HepG2 (cell line): Measurements from ENCODE around the gene RHOG. TPM values are rescaled to one million over a fixed set of nuclear protein-coding genes. Genes with fewer than 3 reads are reported as not detected.

Experiments used
- ARNTL ChIP-seq: sonication (generic); formaldehyde crosslinking; IDR thresholded peaks from 2 replicates; pipeline ENCODE4 v1.4.0; 2020; ENCODE audit warnings: mild to moderate bottlenecking, missing genetic modification reagents
- FOSL1 ChIP-seq: sonication (generic); formaldehyde crosslinking; IDR thresholded peaks from 2 replicates; pipeline ENCODE4 v1.9.0; 2021; ENCODE audit warnings: missing genetic modification reagents, borderline replicate concordance
- FOXA3 ChIP-seq: IDR thresholded peaks from 2 replicates; pipeline ENCODE4 v1.6.1; 2016; ENCODE audit warnings: missing genetic modification reagents, missing compliant biosample characterization
- FOXK1 ChIP-seq: sonication (generic); formaldehyde crosslinking; IDR thresholded peaks from 2 replicates; pipeline ENCODE4 v1.4.0; 2020; ENCODE audit warnings: low read depth, missing genetic modification reagents, borderline replicate concordance
- GLI4 ChIP-seq: sonication (generic); formaldehyde crosslinking; IDR thresholded peaks from 2 replicates; pipeline ENCODE4 v1.5.1; 2020; ENCODE audit warnings: missing genetic modification reagents, mild to moderate bottlenecking, moderate library complexity, borderline replicate concordance
- HNF4G ChIP-seq, 2 experiments: sonication (generic) in 1 of 2; formaldehyde crosslinking in 1 of 2; IDR thresholded peaks; 2 replicates each; pipeline versions ENCODE4 v1.4.0 to v1.6.1; 2011 to 2020; ENCODE audit warnings: borderline replicate concordance in 2 of 2, low read depth in 2 of 2, mild to moderate bottlenecking in 2 of 2, low read length in 1 of 2, missing genetic modification reagents in 1 of 2, moderate library complexity in 1 of 2
- MIER3 ChIP-seq: IDR thresholded peaks from 2 replicates; pipeline ENCODE4 v1.6.1; 2016; ENCODE audit warnings: missing compliant biosample characterization, borderline replicate concordance
- NR1H2 ChIP-seq: sonication (generic); formaldehyde crosslinking; IDR thresholded peaks from 2 replicates; pipeline ENCODE4 v1.8.1; 2022; ENCODE audit warnings: low read depth, missing genetic modification reagents, borderline replicate concordance
- SALL1 ChIP-seq: sonication (generic); formaldehyde crosslinking; IDR thresholded peaks from 2 replicates; pipeline ENCODE4 v1.8.0; 2022; ENCODE audit warnings: mild to moderate bottlenecking, missing genetic modification reagents
- SKI ChIP-seq: fragments of 450-650 bp; IDR thresholded peaks from one replicate; pipeline ENCODE4 v1.6.1; 2018; ENCODE audit warnings: mild to moderate bottlenecking; ENCODE audit not compliant: partially characterized antibody
- SMAD3 ChIP-seq: sonication (generic); formaldehyde crosslinking; IDR thresholded peaks from 2 replicates; pipeline ENCODE4 v1.4.0; 2020; ENCODE audit warnings: missing genetic modification reagents
- SMC3 ChIP-seq: IDR thresholded peaks from 2 replicates; pipeline ENCODE4 v1.6.1; 2011; ENCODE audit warnings: low read length, improper control_type of control experiment
- ZBTB20 ChIP-seq: sonication (generic); formaldehyde crosslinking; IDR thresholded peaks from 2 replicates; pipeline ENCODE4 v1.8.1; 2023; ENCODE audit warnings: missing genetic modification reagents, low read depth, mild to moderate bottlenecking, borderline replicate concordance
- ZFP1 ChIP-seq: IDR thresholded peaks from 2 replicates; pipeline ENCODE4 v1.6.1; 2016
- ZNF224 ChIP-seq: sonication (generic); formaldehyde crosslinking; IDR thresholded peaks from 2 replicates; pipeline ENCODE4 v1.5.0; 2020; ENCODE audit warnings: mild to moderate bottlenecking, missing genetic modification reagents
- ZNF232 ChIP-seq: sonication (generic); formaldehyde crosslinking; IDR thresholded peaks from 2 replicates; pipeline ENCODE4 v1.4.0; 2020; ENCODE audit warnings: missing genetic modification reagents, borderline replicate concordance
- ZNF350 ChIP-seq: sonication (generic); formaldehyde crosslinking; IDR thresholded peaks from 2 replicates; pipeline ENCODE4 v1.4.0; 2020; ENCODE audit warnings: mild to moderate bottlenecking, low read depth, missing genetic modification reagents, borderline replicate concordance
- ZNF546 ChIP-seq: sonication (generic); formaldehyde crosslinking; conservative IDR thresholded peaks from 2 replicates; pipeline ENCODE4 v1.8.1; 2023; ENCODE audit warnings: mild to moderate bottlenecking, missing genetic modification reagents
- ZNF746 ChIP-seq: sonication (generic); formaldehyde crosslinking; IDR thresholded peaks from 2 replicates; pipeline ENCODE4 v1.8.0; 2022; ENCODE audit warnings: mild to moderate bottlenecking, missing genetic modification reagents
- ZNF773 ChIP-seq: sonication (generic); formaldehyde crosslinking; IDR thresholded peaks from 2 replicates; pipeline ENCODE4 v1.4.0; 2020; ENCODE audit warnings: missing genetic modification reagents, borderline replicate concordance
- polyA plus RNA-seq, 8 experiments: library from polyadenylated mRNA; depleted of rRNA in 3 of 8; stranded (reverse) in 7 of 8; unstranded in 1 of 8; fragments of >200 nt; fragmentation: Illumina TruSeq in 4 of 8; extraction: Trizol in 4 of 8; gene quantifications; 2 replicates each; pipeline versions ENCODE4 v1.2.1 to v1.2.3, GENCODE V29; 2011 to 2016; ENCODE audit warnings: low read depth in 4 of 8, missing spikeins in 1 of 8, mixed read lengths in 1 of 8; ENCODE audit not compliant: insufficient read depth in 1 of 8
- total RNA-seq, 5 experiments: library from RNA; depleted of rRNA; stranded (reverse); fragments of >200 nt; fragmentation: Illumina TruSeq; extraction: Trizol; gene quantifications; 2 replicates each; pipeline ENCODE4 v1.2.3, GENCODE V29; 2016; ENCODE audit warnings: low read depth in 1 of 5
- TF ChIP-seq, protein P1 (sequence below): sonication (generic); formaldehyde crosslinking; IDR thresholded peaks from 2 replicates; pipeline ENCODE4 v1.8.1; 2022; ENCODE audit warnings: low read depth, mild to moderate bottlenecking, missing genetic modification reagents
- TF ChIP-seq, protein P2 (sequence below): sonication (generic); formaldehyde crosslinking; IDR thresholded peaks from 2 replicates; pipeline ENCODE4 v1.5.0; 2020; ENCODE audit warnings: missing genetic modification reagents
- TF ChIP-seq, protein P3 (sequence below): sonication (generic); formaldehyde crosslinking; conservative IDR thresholded peaks from 2 replicates; pipeline ENCODE4 v1.4.0; 2020; ENCODE audit warnings: missing genetic modification reagents

RHOG gene
- total and polyA plus RNA-seq, 2 of the 13 experiments (the other 11 are each of a cell fraction or from before 2014, with no cell fraction given), result 7.7 to 23.4 TPM

DNA sequence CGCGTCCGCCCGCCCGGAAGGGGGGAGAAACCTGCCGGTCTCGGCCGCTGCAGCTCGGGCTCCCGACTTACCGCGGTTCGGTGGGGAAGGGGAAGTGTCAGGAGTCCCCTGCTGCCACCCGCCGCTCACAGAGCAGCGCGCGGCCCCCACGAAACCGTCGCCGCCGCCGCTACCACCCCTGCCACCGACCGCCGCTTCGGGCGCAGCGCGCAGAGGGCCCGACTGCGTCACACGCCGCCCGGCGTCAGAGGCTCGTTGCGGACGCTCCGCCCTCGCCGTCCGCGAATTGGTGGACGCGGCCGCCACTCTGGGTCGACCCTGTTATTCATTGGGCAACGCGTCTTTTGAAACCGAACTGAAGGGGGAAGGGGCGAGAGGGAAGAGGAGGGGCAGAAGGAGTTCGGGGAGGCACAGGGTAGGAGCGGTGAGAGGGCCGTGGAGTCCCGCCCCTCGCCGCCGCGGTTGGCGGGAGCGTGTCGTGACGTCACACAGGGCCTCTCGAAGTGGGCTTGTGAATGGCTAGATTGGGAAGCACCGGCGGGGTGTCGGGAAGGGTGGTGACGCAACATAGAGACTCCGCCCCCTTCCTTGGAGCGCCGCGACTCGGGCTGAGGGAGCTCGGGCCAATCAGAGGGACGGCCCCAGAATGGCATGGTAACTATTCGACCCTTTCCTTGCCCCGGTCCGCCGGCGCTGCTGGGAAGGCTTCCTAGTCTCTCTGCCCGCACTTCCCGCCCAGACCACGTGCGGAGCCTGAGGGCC is 43.2 kb downstream of the RHOG start, which contains the start of gene NUP98 (continued):
- TF ChIP-seq, protein P1, sequence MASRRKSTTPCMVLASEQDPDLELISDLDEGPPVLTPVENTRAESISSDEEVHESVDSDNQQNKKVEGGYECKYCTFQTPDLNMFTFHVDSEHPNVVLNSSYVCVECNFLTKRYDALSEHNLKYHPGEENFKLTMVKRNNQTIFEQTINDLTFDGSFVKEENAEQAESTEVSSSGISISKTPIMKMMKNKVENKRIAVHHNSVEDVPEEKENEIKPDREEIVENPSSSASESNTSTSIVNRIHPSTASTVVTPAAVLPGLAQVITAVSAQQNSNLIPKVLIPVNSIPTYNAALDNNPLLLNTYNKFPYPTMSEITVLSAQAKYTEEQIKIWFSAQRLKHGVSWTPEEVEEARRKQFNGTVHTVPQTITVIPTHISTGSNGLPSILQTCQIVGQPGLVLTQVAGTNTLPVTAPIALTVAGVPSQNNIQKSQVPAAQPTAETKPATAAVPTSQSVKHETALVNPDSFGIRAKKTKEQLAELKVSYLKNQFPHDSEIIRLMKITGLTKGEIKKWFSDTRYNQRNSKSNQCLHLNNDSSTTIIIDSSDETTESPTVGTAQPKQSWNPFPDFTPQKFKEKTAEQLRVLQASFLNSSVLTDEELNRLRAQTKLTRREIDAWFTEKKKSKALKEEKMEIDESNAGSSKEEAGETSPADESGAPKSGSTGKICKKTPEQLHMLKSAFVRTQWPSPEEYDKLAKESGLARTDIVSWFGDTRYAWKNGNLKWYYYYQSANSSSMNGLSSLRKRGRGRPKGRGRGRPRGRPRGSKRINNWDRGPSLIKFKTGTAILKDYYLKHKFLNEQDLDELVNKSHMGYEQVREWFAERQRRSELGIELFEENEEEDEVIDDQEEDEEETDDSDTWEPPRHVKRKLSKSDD (CRISPR knock-in tag), result peak; percentile 52
- TF ChIP-seq ZNF350 (CRISPR knock-in tag), result peak; percentile 73; the same call in 1 of the 2 replicates
- no peak for TF ChIP-seq SKI
- TF ChIP-seq ZNF546 (CRISPR knock-in tag), result 0 out of 2 replicates have a peak, but pooled peaks have one; percentile 52
- TF ChIP-seq ZNF773 (CRISPR knock-in tag), result peak; percentile 93; the same call in 1 of the 2 replicates
- TF ChIP-seq, protein P2, sequence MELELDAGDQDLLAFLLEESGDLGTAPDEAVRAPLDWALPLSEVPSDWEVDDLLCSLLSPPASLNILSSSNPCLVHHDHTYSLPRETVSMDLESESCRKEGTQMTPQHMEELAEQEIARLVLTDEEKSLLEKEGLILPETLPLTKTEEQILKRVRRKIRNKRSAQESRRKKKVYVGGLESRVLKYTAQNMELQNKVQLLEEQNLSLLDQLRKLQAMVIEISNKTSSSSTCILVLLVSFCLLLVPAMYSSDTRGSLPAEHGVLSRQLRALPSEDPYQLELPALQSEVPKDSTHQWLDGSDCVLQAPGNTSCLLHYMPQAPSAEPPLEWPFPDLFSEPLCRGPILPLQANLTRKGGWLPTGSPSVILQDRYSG, result peak; percentile 39; the same call in 1 of the 2 replicates
- no peak for TF ChIP-seq NR1H2 (CRISPR knock-in tag)
- TF ChIP-seq ZNF746 (CRISPR knock-in tag), result 0 out of 2 replicates have a peak, but pooled peaks have one; percentile 62
- TF ChIP-seq FOXK1, result peak; percentile 55; the same call in 1 of the 2 replicates
- TF ChIP-seq SALL1 (CRISPR knock-in tag), result peak; percentile 74
- peak; percentile 77 for TF ChIP-seq ARNTL (CRISPR knock-in tag)
- TF ChIP-seq FOXA3 (CRISPR knock-in tag), result peak; percentile 52; the same call in 1 of the 2 replicates
- peak; percentile 78; the same call in 1 of the 2 replicates for TF ChIP-seq ZNF232 (CRISPR knock-in tag)
- TF ChIP-seq SMC3, result no peak; the same call in 1 of the 2 replicates
- peak; percentile 83; the same call in 1 of the 2 replicates for TF ChIP-seq ZNF224 (CRISPR knock-in tag)
- peak; percentile 90; the same call in 1 of the 2 replicates for TF ChIP-seq GLI4
- no peak for TF ChIP-seq ZFP1 (CRISPR knock-in tag)
- no peak for TF ChIP-seq HNF4G (IDR thresholded peaks at IDR 0.05; ENCODE audit: borderline replicate concordance, low read depth, low read length)
- no peak for TF ChIP-seq HNF4G (CRISPR knock-in tag; IDR thresholded peaks at IDR 0.05; ENCODE audit: borderline replicate concordance, low read depth)
- TF ChIP-seq FOSL1 (CRISPR knock-in tag), result no peak
- TF ChIP-seq, protein P3, sequence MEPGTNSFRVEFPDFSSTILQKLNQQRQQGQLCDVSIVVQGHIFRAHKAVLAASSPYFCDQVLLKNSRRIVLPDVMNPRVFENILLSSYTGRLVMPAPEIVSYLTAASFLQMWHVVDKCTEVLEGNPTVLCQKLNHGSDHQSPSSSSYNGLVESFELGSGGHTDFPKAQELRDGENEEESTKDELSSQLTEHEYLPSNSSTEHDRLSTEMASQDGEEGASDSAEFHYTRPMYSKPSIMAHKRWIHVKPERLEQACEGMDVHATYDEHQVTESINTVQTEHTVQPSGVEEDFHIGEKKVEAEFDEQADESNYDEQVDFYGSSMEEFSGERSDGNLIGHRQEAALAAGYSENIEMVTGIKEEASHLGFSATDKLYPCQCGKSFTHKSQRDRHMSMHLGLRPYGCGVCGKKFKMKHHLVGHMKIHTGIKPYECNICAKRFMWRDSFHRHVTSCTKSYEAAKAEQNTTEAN (CRISPR knock-in tag), result no peak; the same call in 1 of the 2 replicates
- TF ChIP-seq ZBTB20 (CRISPR knock-in tag), result peak; percentile 60; the same call in 1 of the 2 replicates
- peak; percentile 20; the same call in 1 of the 2 replicates for TF ChIP-seq MIER3 (CRISPR knock-in tag)
- 0 out of 2 replicates have a peak, but pooled peaks have one; percentile 70 for TF ChIP-seq SMAD3 (CRISPR knock-in tag)
